IMR-90 (cell line): ENCODE measurements around the gene UGT1A3. TPM values are rescaled to one million over a fixed set of nuclear protein-coding genes. Genes with fewer than 3 reads are reported as not detected.

Experiments
- ATAC-seq: fragments of 200-7000 bp; cut with Tn5 transposase; 2 replicates; pipeline ENCODE4 v1.9.1; 2020; ENCODE audit warnings: low read depth, mild to moderate bottlenecking, moderate library complexity
- BruUV-seq: library from RNA; stranded (reverse); fragments of 400-500 nt; replicated peaks from 2 replicates; lab custom pipeline; 2021; lab: Mats Ljungman, UMichigan
- CTCF ChIA-PET: fragments of 300-600 bp; formaldehyde crosslinking; extraction: SDS; loops from one replicate; lab custom pipeline; 2021; ENCODE audit warnings: antibody characterized with exemption; lab: Yijun Ruan, JAX
- POLR2A ChIA-PET: fragments of 300-600 bp; sonication (Branson Sonifier 250); formaldehyde crosslinking; loops from one replicate; lab custom pipeline; 2022; ENCODE audit warnings: antibody characterized with exemption; ENCODE audit not compliant: unreplicated experiment; lab: Charles Lee
- DNase-seq: peaks from one replicate; pipeline ENCODE4 v3.0.0; 2013
- H2AFZ ChIP-seq: replicated peaks from 2 replicates; pipeline ENCODE3; 2013; ENCODE audit warnings: low read length, mild to moderate bottlenecking; ENCODE audit not compliant: poor library complexity
- H2AK5ac ChIP-seq: 2 replicates; pipeline ENCODE4 v1.6.1; 2013; ENCODE audit warnings: low read depth, low read length, inconsistent platforms
- H2AK9ac ChIP-seq: replicated peaks from 2 replicates; pipeline ENCODE3; 2013; ENCODE audit warnings: mild to moderate bottlenecking, low read depth, low read length, moderate library complexity; ENCODE audit not compliant: poor library complexity
- H2BK120ac ChIP-seq: 2 replicates; pipeline ENCODE4 v1.6.1; 2013; ENCODE audit warnings: low read depth, low read length, inconsistent platforms
- H2BK15ac ChIP-seq: 3 replicates; pipeline ENCODE4 v1.6.1; 2013; ENCODE audit warnings: low read depth, low read length, inconsistent platforms
- H2BK20ac ChIP-seq: 2 replicates; pipeline ENCODE4 v1.6.1; 2013; ENCODE audit warnings: low read depth, mild to moderate bottlenecking, inconsistent platforms, low read length, moderate library complexity
- H2BK5ac ChIP-seq: 2 replicates; pipeline ENCODE4 v1.6.1; 2013; ENCODE audit warnings: mild to moderate bottlenecking, low read depth, low read length, inconsistent platforms; ENCODE audit not compliant: poor library complexity, severe bottlenecking
- H3K14ac ChIP-seq: replicated peaks from 2 replicates; pipeline ENCODE4 v1.6.1; 2013; ENCODE audit warnings: low read depth, low read length, inconsistent platforms
- H3K18ac ChIP-seq: 2 replicates; pipeline ENCODE4 v1.6.1; 2013; ENCODE audit warnings: low read depth, low read length, control low read depth
- H3K23ac ChIP-seq: 2 replicates; pipeline ENCODE4 v1.6.1; 2013; ENCODE audit warnings: low read depth, low read length, inconsistent platforms
- H3K27ac ChIP-seq: 2 replicates; pipeline ENCODE4 v1.5.1; 2013; ENCODE audit warnings: mild to moderate bottlenecking, control low read depth, low read length; ENCODE audit not compliant: insufficient read depth
- H3K27me3 ChIP-seq: 2 replicates; pipeline ENCODE4 v1.6.1; 2013; ENCODE audit warnings: low read length; ENCODE audit not compliant: control insufficient read depth, insufficient read depth
- H3K36me3 ChIP-seq: 2 replicates; pipeline ENCODE4 v1.6.1; 2013; ENCODE audit warnings: low read length, mixed read lengths; ENCODE audit not compliant: control insufficient read depth, insufficient read depth
- H3K4ac ChIP-seq: 2 replicates; pipeline ENCODE4 v1.6.1; 2013; ENCODE audit warnings: low read depth, low read length, inconsistent platforms
- H3K4me1 ChIP-seq: 2 replicates; pipeline ENCODE4 v1.6.1; 2013; ENCODE audit warnings: low read length, mixed read lengths; ENCODE audit not compliant: control insufficient read depth, insufficient read depth
- H3K4me2 ChIP-seq: 2 replicates; pipeline ENCODE4 v1.6.1; 2013; ENCODE audit warnings: low read depth, mild to moderate bottlenecking, control low read depth, low read length, moderate library complexity
- H3K4me3 ChIP-seq: 2 replicates; pipeline ENCODE4 v1.5.1; 2013; ENCODE audit warnings: low read depth, mild to moderate bottlenecking, control low read depth, low read length, moderate library complexity; ENCODE audit not compliant: insufficient read depth
- H3K56ac ChIP-seq: 2 replicates; pipeline ENCODE4 v1.6.1; 2013; ENCODE audit warnings: low read length, inconsistent platforms; ENCODE audit not compliant: insufficient read depth; ENCODE audit errors: extremely low read depth
- H3K79me1 ChIP-seq, 2 experiments: 2 replicates each; pipeline ENCODE4 v1.6.1; 2013; ENCODE audit warnings: low read length in 2 of 2, inconsistent platforms in 1 of 2, low read depth in 1 of 2
- H3K9ac ChIP-seq: 2 replicates; pipeline ENCODE4 v1.6.1; 2013; ENCODE audit warnings: low read depth, low read length, control low read depth
- H3K9me1 ChIP-seq: 2 replicates; pipeline ENCODE4 v1.6.1; 2013; ENCODE audit warnings: low read length, inconsistent platforms; ENCODE audit not compliant: insufficient read depth
- H3K9me3 ChIP-seq: 2 replicates; pipeline ENCODE4 v1.6.1; 2013; ENCODE audit warnings: low read length; ENCODE audit not compliant: control insufficient read depth, insufficient read depth
- H4K20me1 ChIP-seq: 2 replicates; pipeline ENCODE4 v1.6.1; 2013; ENCODE audit warnings: low read length, inconsistent platforms; ENCODE audit not compliant: insufficient read depth
- H4K5ac ChIP-seq: 2 replicates; pipeline ENCODE4 v1.6.1; 2013; ENCODE audit warnings: mild to moderate bottlenecking, low read depth, low read length, control low read depth
- H4K8ac ChIP-seq, 2 experiments: 2 replicates each; pipeline ENCODE4 v1.6.1; 2013; ENCODE audit warnings: low read depth in 2 of 2, low read length in 2 of 2, control low read depth in 1 of 2, inconsistent platforms in 1 of 2
- H4K91ac ChIP-seq: 2 replicates; pipeline ENCODE4 v1.6.1; 2013; ENCODE audit warnings: low read depth, low read length, inconsistent platforms; ENCODE audit not compliant: insufficient read depth
- CHD1 ChIP-seq: IDR thresholded peaks from 2 replicates; pipeline ENCODE4 v1.6.1; 2012; ENCODE audit warnings: low read depth, low read length, improper control_type of control experiment
- MAFK ChIP-seq: IDR thresholded peaks from 2 replicates; pipeline ENCODE4 v1.6.1; 2012; ENCODE audit warnings: low read depth, low read length, improper control_type of control experiment
- RFX5 ChIP-seq: IDR thresholded peaks from 2 replicates; pipeline ENCODE4 v1.8.0; 2012; ENCODE audit warnings: low read depth, mild to moderate bottlenecking, low read length, moderate library complexity
- WGBS, 2 experiments: methylation state at CpG; one replicate each; pipeline versions ENCODE4 v1.1.5 to v1.1.7; 2013; ENCODE audit warnings: missing lambda C conversion rate in 2 of 2; ENCODE audit not compliant: insufficient read length in 1 of 2; ENCODE audit errors: extremely low coverage in 2 of 2; 5-methylcytosine and 5-hydroxymethylcytosine counted together
- dilution Hi-C: fragments of 300-500 bp; cut with HindIII; formaldehyde crosslinking; loops from one replicate; pipeline ENCODE4 v1.14.3; 2018; ENCODE audit warnings: low sequenced_read_pairs; ENCODE audit not compliant: unreplicated experiment
- in situ Hi-C: fragments of 300-500 bp; cut with MboI; formaldehyde crosslinking; loops from 3 replicates; pipeline ENCODE4 v1.14.3; 2019; ENCODE audit warnings: low sequenced_read_pairs, inconsistent platforms, mixed read lengths
- intact Hi-C: fragments of 100-400 bp; cut with micrococcal nuclease; formaldehyde crosslinking; loops from 2 replicates; pipeline ENCODE4 v1.10.0; 2022
- polyA plus RNA-seq, 3 experiments: library from polyadenylated mRNA; depleted of rRNA; stranded (reverse); fragments of >200 nt; gene quantifications; 2 replicates each; pipeline ENCODE4 v1.2.3, GENCODE V29; 2012; ENCODE audit warnings: low replicate concordance in 1 of 3
- total RNA-seq: library from RNA; depleted of rRNA; stranded (reverse); fragments of >200 nt; gene quantifications from 2 replicates; pipeline ENCODE4 v1.2.3, GENCODE V29; 2012

Gene UGT1A3
- total and polyA plus RNA-seq, 2 of the 4 experiments (the other 2 are of a cell fraction) = not detected

- no peaks in the 10 kb centered on the region for H3K4me1 ChIP-seq
- dilution Hi-C loops (no loop called here), in situ Hi-C loops (no loop called here), intact Hi-C loops (no loop called here)
- H3K9me1 ChIP-seq = no peaks in the 10 kb centered on the region
- no TSS peak for BruUV-seq
- H3K79me1 ChIP-seq = no peaks in the 10 kb centered on the region
- H3K4ac ChIP-seq = no peak overlapping the region
- WGBS, 2 experiments = 81% methylated on average over 5 of the region's 11 CpGs; no CpG with 5 or more reads in 1 of the 2 experiments
- H2BK20ac ChIP-seq = no peak overlapping the region
- no peak overlapping the region for H2AK5ac ChIP-seq
- H2AFZ ChIP-seq = peak overlapping the region; percentile 38
- DNase-seq = no peak
- no peak overlapping the region for H2BK120ac ChIP-seq
- H4K5ac ChIP-seq = no peak overlapping the region
- H4K20me1 ChIP-seq = no peaks in the 10 kb centered on the region
- no peak overlapping the region for H4K8ac ChIP-seq
- peaks cover 7% of the 10 kb centered on the region; the same call in 1 of the 2 replicates for H3K27me3 ChIP-seq
- no peaks in the 10 kb centered on the region for H3K9me3 ChIP-seq
- H3K18ac ChIP-seq = no peak overlapping the region
- no peak overlapping the region for H3K14ac ChIP-seq
- no peaks in the 10 kb centered on the region for H3K36me3 ChIP-seq
- CTCF ChIA-PET = no interaction called here
- no peak overlapping the region for H3K9ac ChIP-seq
- POLR2A ChIA-PET = no interaction called here
- H2BK15ac ChIP-seq = no peak overlapping the region
- no peak overlapping the region for H3K4me3 ChIP-seq
- 0 out of 2 replicates have a peak, but pooled peaks have one; percentile 17 for ATAC-seq
- H2BK5ac ChIP-seq = no peak overlapping the region
- no peak overlapping the region for H4K91ac ChIP-seq
- no peak for TF ChIP-seq MAFK
- no peak for TF ChIP-seq CHD1
- no peak for TF ChIP-seq RFX5
- no peak overlapping the region for H3K4me2 ChIP-seq
- no peak overlapping the region for H3K23ac ChIP-seq
- no peak overlapping the region for H3K56ac ChIP-seq
- no peak overlapping the region for H2AK9ac ChIP-seq
- H3K27ac ChIP-seq = no peak overlapping the region
Measured at GRCh38 chr2:233817995-233818638, 89.3 kb downstream of the UGT1A3 start.
